GM12891 (cell line): ENCODE results near the gene KCNJ10.
A peak's percentile ranks its signal among the peaks of the same experiment; 100 is the strongest.

Source experiments
- DNase-seq: peaks from one replicate; pipeline ENCODE4 v3.0.0; 2011; ENCODE audit warnings: low spot score; ENCODE audit not compliant: insufficient read length
- FAIRE-seq: peaks from 2 replicates; lab custom pipeline; 2011; peaks lifted over from hg19 to GRCh38; lab: Jason Lieb, UNC
- PAX5 ChIP-seq: IDR thresholded peaks from 2 replicates; pipeline ENCODE4 v1.6.1; 2011; ENCODE audit warnings: low read length, moderate library complexity, mild to moderate bottlenecking; ENCODE audit not compliant: insufficient read depth, severe bottlenecking
- POLR2A ChIP-seq: IDR thresholded peaks from 2 replicates; pipeline ENCODE4 v1.6.1; 2011; ENCODE audit warnings: low read depth, low read length, control low read depth
- POLR2AphosphoS5 ChIP-seq: IDR thresholded peaks from 2 replicates; pipeline ENCODE4 v1.6.1; 2011; ENCODE audit warnings: low read depth, low read length, control low read depth
- POU2F2 ChIP-seq: IDR thresholded peaks from 2 replicates; pipeline ENCODE4 v1.6.1; 2011; ENCODE audit warnings: low read depth, mild to moderate bottlenecking, control low read depth, low read length, moderate library complexity
- SPI1 ChIP-seq: IDR thresholded peaks from 2 replicates; pipeline ENCODE4 v1.6.1; 2011; ENCODE audit warnings: low read depth, low read length, control low read depth
- TAF1 ChIP-seq: IDR thresholded peaks from 2 replicates; pipeline ENCODE4 v1.6.1; 2011; ENCODE audit warnings: low read depth, low read length, control low read depth

KCNJ10 gene

DNA sequence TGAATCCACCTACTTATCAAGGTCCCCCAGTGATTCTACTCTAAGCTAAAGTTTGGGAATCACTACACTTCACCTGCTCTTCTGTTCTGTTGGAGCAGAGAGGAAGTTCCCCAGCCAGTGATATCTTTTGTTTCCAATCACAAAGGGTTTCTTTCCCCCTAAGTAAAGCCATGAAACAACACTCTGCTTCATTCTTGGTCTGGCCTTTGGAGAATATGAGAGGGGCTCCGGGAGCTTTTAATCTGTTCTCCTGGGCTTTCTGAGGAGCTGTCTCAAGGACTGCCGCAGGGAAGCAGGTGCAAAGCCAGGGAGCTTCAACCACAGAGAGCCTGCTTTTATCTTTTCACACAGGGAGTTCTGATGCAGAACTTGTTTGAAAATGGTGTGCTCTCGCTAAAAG, 105.8 kb downstream of the KCNJ10 start:
- TF ChIP-seq POLR2AphosphoS5 (no peak), POLR2A (no peak), SPI1 (no peak), TAF1 (no peak)
- DNase-seq = no peak
- FAIRE-seq = no peak

DNA sequence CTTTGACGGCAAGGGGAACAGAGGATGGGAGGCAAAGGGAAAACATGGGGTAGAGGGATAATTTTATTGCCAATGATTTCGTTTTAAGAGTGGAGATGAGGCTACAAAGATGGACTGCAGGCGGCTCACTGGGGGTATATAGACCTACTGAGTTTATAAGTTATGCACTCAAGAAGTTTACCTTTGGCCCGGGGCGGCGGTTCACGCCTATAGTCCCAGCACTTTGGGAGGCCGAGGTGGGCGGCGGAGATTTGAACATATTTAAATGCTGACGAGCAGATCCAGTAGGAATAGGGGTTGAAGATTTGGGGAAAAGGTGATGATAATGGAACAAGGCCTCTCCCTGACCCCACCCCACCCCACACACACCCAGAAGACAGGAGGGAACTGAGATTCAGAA, 107.8 kb downstream of the KCNJ10 start:
- TF ChIP-seq POLR2AphosphoS5 (no peak), PAX5 (no peak), POU2F2 (no peak), POLR2A (no peak), SPI1 (no peak), TAF1 (no peak)
- DNase-seq = no peak
- FAIRE-seq = no peak

DNA sequence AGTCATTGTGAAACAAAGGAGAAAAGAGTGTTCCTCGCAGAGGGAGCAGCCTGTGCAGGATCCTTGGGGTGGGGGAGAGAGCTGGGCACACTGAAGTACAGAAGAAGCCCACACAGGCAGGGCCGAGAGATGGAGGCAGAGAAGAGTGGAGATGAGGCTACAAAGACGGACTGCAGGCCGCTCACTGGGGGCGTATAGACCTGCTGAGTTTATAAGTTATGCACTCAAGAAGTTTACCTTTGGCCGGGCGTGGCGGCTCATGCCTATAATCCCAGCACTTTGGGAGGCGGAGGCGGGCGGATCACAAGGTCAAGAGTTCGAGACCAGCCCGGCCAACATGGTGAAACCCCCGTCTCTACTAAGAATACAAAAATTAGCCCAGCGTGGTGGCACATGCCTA, 108.3 kb downstream of the KCNJ10 start:
- no peak for FAIRE-seq
- no peak for DNase-seq
- TF ChIP-seq SPI1 = no peak

DNA sequence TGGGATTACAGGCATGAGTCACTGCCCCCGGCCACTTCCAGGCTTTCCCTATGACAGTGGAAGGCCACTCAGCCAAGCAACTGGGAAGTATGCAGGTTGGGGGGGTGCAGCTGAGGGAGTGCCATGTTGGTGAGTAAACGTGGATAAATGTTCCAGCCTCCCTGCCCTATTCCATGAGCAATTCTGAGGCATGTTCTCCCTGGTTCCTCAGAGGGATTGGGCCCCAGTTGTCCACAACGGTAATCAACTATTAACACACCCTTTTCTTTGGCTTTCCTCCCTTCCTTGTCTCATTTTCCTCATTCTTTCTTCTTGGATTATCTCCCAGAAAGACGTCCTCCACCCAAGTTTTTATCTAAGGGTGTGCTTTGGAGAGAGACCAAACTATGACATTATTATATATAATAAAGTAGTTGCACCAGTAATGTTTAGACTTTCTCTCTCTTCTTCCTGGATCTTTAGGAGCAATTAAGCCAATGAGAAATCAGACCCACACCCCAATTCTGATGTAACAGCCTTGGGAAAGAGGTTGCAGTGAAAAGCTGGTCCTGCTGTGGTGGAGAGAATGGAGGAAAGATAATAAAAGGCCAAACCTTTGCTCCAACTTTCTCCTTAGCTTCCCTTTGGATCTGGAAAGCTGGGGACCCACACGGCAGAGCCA, 109.1 kb downstream of the KCNJ10 start:
- FAIRE-seq = no peak
- TF ChIP-seq POLR2AphosphoS5 (no peak), POLR2A (no peak), PAX5 (no peak), TAF1 (no peak), SPI1 (no peak), POU2F2 (no peak)
- DNase-seq = no peak

DNA sequence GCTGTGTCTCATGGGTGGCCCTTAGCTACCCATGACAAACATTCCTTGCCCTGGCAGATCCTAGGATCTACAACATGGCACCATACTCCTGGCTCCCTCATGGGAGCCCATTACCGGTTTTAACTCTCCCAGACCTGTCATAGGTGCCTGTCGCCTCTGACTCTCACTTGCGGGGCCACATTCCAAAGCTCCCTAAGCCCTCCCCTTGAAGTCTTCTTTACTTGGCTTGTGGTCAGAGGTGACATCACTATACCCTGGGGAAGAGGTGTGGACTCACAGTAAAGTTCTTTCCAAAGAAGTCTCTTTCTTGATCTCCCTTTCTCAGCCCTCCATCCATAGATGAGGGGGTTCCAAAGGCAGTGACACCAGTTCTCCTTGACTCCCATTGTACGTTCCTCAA, 110.5 kb downstream of the KCNJ10 start:
- FAIRE-seq = no peak
- no peak for TF ChIP-seq POU2F2
- no peak for TF ChIP-seq POLR2A
- TF ChIP-seq POLR2AphosphoS5 = no peak
- no peak for TF ChIP-seq SPI1
- no peak for TF ChIP-seq PAX5
- no peak for TF ChIP-seq TAF1
- no peak for DNase-seq

DNA sequence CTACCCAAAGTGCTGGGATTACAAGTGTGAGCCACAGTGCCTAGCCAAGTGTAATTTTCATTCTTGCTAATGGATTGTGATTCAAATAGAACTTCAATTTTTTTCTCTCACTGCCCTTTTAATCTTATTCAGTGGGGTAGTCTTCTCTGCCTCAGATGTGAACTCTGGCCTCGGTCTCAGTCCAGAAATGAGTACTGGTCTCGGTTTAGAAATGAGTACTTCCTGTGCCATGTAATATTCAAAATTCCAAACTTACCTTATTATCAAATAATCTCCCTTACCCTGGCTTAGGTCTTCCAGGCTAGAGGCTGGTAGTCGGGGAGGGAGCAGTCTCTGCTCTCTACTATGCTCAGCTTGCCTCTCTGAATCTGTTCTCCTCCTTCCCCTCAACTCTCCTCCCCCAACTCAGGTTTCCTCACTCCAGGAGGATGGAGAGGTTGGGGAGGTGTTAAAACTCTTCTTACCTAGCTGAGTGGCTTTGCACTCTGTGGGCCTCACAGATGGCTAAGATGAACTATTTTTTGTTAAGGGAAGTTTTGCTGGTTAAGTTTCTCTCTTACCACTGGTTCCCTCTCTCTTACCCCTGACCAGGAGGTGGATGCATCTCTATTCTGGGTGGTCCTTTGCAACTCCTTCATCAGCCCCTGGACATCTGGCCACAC, 111.1 kb downstream of the KCNJ10 start:
- FAIRE-seq (peak; percentile 48), DNase-seq (no peak)
- TF ChIP-seq SPI1 (no peak), TAF1 (no peak), POLR2A (no peak), POLR2AphosphoS5 (no peak), PAX5 (no peak), POU2F2 (no peak)

DNA sequence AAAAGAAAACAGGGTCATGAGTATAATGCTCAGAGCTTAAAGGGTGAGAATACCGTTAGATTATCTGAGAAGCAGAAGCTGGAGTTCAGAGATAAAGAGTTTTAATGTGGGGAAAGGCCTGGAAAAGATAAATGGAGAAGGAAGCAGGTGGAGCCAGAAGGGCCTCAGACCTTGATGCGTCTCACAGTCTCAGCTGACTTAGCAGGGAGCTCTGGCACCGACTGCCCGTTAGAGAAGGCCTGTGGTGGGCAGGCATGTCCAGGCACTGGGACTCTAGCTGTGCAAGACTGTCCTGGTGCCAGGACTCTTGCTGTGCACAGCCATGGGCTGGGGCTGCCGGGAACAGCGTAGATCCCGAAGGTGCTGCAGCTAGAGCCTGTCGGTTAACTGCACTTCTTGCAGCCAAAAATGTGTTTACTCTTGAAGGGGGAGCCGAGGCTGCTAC, 112.1 kb downstream of the KCNJ10 start:
- FAIRE-seq = no peak
- no peak for TF ChIP-seq POLR2AphosphoS5
- no peak for TF ChIP-seq POLR2A
- TF ChIP-seq SPI1 = no peak
- TF ChIP-seq TAF1 = no peak
- TF ChIP-seq POU2F2 = no peak
- TF ChIP-seq PAX5 = no peak
- DNase-seq = no peak

DNA sequence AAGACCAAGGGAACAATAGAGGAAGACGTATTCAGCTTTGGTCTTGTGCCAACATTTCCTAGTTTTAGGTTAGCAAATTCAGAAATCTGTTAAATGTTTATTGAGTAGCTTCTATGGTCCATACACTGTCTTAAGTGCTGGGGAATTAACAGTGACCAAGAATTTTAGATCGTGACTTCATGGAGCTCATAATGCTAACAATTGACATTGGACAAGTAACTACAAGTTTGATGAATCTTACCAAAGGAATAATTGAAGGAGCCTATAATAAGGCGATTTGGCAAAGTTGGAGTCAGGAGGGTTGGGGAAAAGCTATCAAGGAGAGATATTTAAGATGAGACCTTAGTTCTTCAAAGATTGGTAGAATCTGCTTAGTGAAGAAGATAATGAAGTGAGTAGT, 114.5 kb downstream of the KCNJ10 start:
- FAIRE-seq (no peak), DNase-seq (no peak)
- no peak for TF ChIP-seq POLR2A
- no peak for TF ChIP-seq SPI1
- TF ChIP-seq POU2F2 = no peak
- no peak for TF ChIP-seq TAF1
- no peak for TF ChIP-seq PAX5
- TF ChIP-seq POLR2AphosphoS5 = no peak

- DNase-seq = no peak
- TF ChIP-seq PAX5 = no peak
- no peak for TF ChIP-seq POLR2A
- TF ChIP-seq TAF1 = no peak
- TF ChIP-seq POU2F2 = no peak
- no peak for TF ChIP-seq POLR2AphosphoS5
- TF ChIP-seq SPI1 = no peak
- no peak for FAIRE-seq
These were observed 116.1 kb downstream of the KCNJ10 start, which contains the start of gene SLAMF9 for GRCh38 chr1:159953536-159954515. TSS of gene SLAMF9 (minus strand) at chr1:159954237. CDS start at chr1:159954137, 100 bp downstream.
